ENCODE results near the gene MSMO1. TPM values are rescaled to one million over a fixed set of nuclear protein-coding genes. Genes with fewer than 3 reads are reported as not detected.

Gene MSMO1
- total and polyA plus RNA-seq, 2 donors (not counting 3 experiments of a cell fraction or from before 2014, with no cell fraction given) = 74.3 to 109 TPM

DNA sequence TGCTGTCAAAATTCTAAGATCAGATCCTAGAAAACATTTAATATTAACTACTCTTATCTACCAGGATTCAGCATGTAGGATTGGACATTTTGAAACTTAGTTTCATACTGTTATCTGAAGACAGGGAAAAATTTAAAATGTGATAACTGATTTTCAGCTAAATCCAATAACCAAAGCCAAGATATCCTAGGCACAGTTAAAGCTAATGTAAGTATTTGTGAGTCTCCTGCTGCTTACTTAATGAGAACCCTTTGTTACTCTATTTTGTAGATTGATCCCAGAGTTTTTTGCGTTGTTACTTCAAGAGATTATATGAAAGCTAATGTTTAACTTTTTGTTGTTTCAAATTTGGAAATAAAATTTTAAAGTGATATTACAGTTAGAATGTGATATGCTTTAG is 53.3 kb downstream of the MSMO1 start:
- H3K4me3 ChIP-seq (replicated peaks in 1 of 3; ENCODE audit: insufficient read depth in 1 of 3, low read depth in 1 of 3, low read length in 3 of 3) = no peak overlapping the region
- TF ChIP-seq, protein P1, sequence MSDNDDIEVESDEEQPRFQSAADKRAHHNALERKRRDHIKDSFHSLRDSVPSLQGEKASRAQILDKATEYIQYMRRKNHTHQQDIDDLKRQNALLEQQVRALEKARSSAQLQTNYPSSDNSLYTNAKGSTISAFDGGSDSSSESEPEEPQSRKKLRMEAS (IDR thresholded peaks at IDR 0.05; ENCODE audit: insufficient read depth, insufficient read length) = no peak
- no peak for TF ChIP-seq MYC (IDR thresholded peaks at IDR 0.05; ENCODE audit: low read depth, low read length)
- DNase-seq (ENCODE audit: low read depth, low spot score) (no peak), FAIRE-seq (no peak)
- no peak overlapping the region for H3K4me2 ChIP-seq (ENCODE audit: insufficient read depth, low read length)
- H2AFZ ChIP-seq (ENCODE audit: low read depth, low read length) = no peak overlapping the region
- no peaks in the 10 kb centered on the region for H3K9me3 ChIP-seq (replicated peaks; ENCODE audit: control insufficient read depth, insufficient read depth, low read length)
- H4K20me1 ChIP-seq (replicated peaks; ENCODE audit: control insufficient read depth, extremely low read depth, insufficient read depth, low read length) = no peaks in the 10 kb centered on the region
- no peaks in the 10 kb centered on the region for H3K9me1 ChIP-seq (replicated peaks; ENCODE audit: control insufficient read depth, extremely low read depth, insufficient read depth, low read length)
- H3K27ac ChIP-seq (ENCODE audit: insufficient read depth, low read depth, low read length) = no peak overlapping the region
- no peaks in the 10 kb centered on the region for H3K79me2 ChIP-seq (ENCODE audit: control insufficient read depth, insufficient read depth, low read length)
- ChIA-PET CTCF (interaction anchor here (1.1 kb wide), 1 partner anchor 260 kb away, joined by 3 read pairs; no protein-coding TSS in a partner anchor), POLR2A (interaction anchor here (0.6 kb wide), 1 partner anchor 1677 kb away, joined by 3 read pairs; no protein-coding TSS in a partner anchor)
- intact Hi-C loops (cut with micrococcal nuclease) (no loop called here), dilution Hi-C loops (cut with MboI; ENCODE audit: extremely low pct_ligation_motif_present, low sequenced_read_pairs) (no loop called here)
- H3K9ac ChIP-seq (replicated peaks; ENCODE audit: extremely low read depth, insufficient read depth, low read length) = no peak overlapping the region
- BruUV-seq (replicated peaks) = no TSS peak
- H3K4me1 ChIP-seq (ENCODE audit: control insufficient read depth, extremely low read depth, insufficient read depth, low read length) = peaks cover 4% of the 10 kb centered on the region
- peaks cover 0 to 2% of the 10 kb centered on the region in 2 experiments for H3K27me3 ChIP-seq (ENCODE audit: control insufficient read depth in 2 of 2, insufficient read depth in 2 of 2, low read length in 2 of 2)
- H3K36me3 ChIP-seq (ENCODE audit: control insufficient read depth in 2 of 2, extremely low read depth in 1 of 2, insufficient read depth in 2 of 2, low read length in 2 of 2) = no peaks in the 10 kb centered on the region

DNA sequence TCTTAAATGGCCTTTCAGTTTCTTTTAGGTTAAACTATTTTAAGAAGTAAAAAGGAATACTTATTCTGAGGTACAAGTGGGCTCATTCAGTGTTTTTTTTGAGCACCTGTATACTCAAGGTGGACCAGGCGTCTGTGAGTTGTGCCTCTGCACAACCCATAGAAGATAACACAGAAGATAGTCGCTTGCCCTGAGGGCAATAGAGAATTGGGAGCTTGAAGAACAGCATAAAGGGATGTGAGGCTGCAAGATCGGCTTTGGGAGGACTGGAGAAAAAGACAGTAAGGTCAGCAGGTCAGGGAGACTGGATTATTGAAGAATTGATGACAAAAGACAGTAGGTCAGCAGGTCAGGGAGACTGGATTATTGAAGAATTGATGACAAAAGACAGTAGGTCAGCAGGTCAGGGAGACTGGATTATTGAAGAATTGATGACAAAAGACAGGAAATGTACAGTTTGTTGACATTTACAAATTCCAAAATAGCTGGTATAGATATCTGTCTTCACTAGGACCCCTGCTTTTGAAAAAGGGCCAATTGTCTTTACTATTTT is 54.4 kb downstream of the MSMO1 start:
- dilution Hi-C loops (cut with MboI; ENCODE audit: extremely low pct_ligation_motif_present, low sequenced_read_pairs) = no loop called here

More for the DNA sequence above, 54.4 kb downstream of the MSMO1 start:
- TF ChIP-seq, protein P1 (IDR thresholded peaks at IDR 0.05; ENCODE audit: insufficient read depth, insufficient read length) = no peak
- no peak for TF ChIP-seq FOS (IDR thresholded peaks at IDR 0.05; ENCODE audit: borderline replicate concordance, insufficient read depth, low read length)
- H3K36me3 ChIP-seq (ENCODE audit: control insufficient read depth in 2 of 2, extremely low read depth in 1 of 2, insufficient read depth in 2 of 2, low read length in 2 of 2) = no peaks in the 10 kb centered on the region
- no peaks in the 10 kb centered on the region for H3K9me3 ChIP-seq (replicated peaks; ENCODE audit: control insufficient read depth, insufficient read depth, low read length)
- H2AFZ ChIP-seq (ENCODE audit: low read depth, low read length) = no peak overlapping the region
- no peak for DNase-seq (ENCODE audit: low read depth, low spot score)
- no peak for FAIRE-seq
- POLR2A ChIA-PET = no interaction called here
- intact Hi-C loops (cut with micrococcal nuclease) = no loop called here
- H3K9me1 ChIP-seq (replicated peaks; ENCODE audit: control insufficient read depth, extremely low read depth, insufficient read depth, low read length) = no peaks in the 10 kb centered on the region
- H4K20me1 ChIP-seq (replicated peaks; ENCODE audit: control insufficient read depth, extremely low read depth, insufficient read depth, low read length) = no peaks in the 10 kb centered on the region
- H3K4me2 ChIP-seq (ENCODE audit: insufficient read depth, low read length) = no peak overlapping the region
- CTCF ChIA-PET = interaction anchor here (0.6 to 1.4 kb wide), 4 partner anchors 39 to 269 kb away, joined by 3 to 4 read pairs (median 4); partner anchors contain the start of gene TMEM192
- no peak overlapping the region for H3K27ac ChIP-seq (ENCODE audit: insufficient read depth, low read depth, low read length)
- peaks cover 4% of the 10 kb centered on the region for H3K4me1 ChIP-seq (ENCODE audit: control insufficient read depth, extremely low read depth, insufficient read depth, low read length)
- H3K27me3 ChIP-seq (ENCODE audit: control insufficient read depth in 2 of 2, insufficient read depth in 2 of 2, low read length in 2 of 2) = peaks cover 0 to 2% of the 10 kb centered on the region in 2 experiments
- no peak overlapping the region for H3K4me3 ChIP-seq (replicated peaks in 1 of 3; ENCODE audit: insufficient read depth in 1 of 3, low read depth in 1 of 3, low read length in 3 of 3)
- no peak overlapping the region for H3K9ac ChIP-seq (replicated peaks; ENCODE audit: extremely low read depth, insufficient read depth, low read length)
- BruUV-seq (replicated peaks) = no TSS peak
- H3K79me2 ChIP-seq (ENCODE audit: control insufficient read depth, insufficient read depth, low read length) = no peaks in the 10 kb centered on the region

Measured in endothelial cell of umbilical vein (primary cell).